ENCODE results near the gene IFNA16. TPM values are rescaled to one million over a fixed set of nuclear protein-coding genes. Genes with fewer than 3 reads are reported as not detected.
A peak's percentile ranks its signal among the peaks of the same experiment; 100 is the strongest.
"Not testable (repeated sequence)": the region's sequence is repeated elsewhere in the genome, so short reads cannot be mapped to it uniquely, and the experiment has no call there.

Gene IFNA16
- total RNA-seq, 4 donors from 2014 or later = not detected

DNA sequence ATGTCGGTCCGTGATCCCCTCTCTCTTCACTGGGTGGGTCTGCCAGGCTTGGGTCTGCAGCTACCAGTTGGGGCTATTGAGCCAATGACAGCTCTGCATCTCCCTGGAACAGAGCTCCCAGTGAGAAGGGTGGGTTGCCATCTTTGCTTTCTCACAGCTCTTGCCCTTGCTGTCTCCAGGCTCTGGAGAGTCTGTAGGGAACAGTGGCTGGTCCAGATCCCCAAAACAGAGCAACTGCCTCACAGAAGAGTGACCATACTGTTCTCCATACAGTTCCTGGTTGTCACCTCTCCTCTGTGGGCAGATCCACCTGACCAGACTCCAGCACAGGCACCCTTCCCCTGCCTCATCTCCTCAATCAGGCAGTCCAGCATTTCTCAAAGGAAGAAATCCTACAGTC is 16.1 kb upstream of the IFNA16 start:
- Histone ChIP-seq H3K4me1 (no peaks in the 10 kb centered on the region), H3K9me3 (no peaks in the 10 kb centered on the region), H3K27ac (no peak overlapping the region), H3K27me3 (no peaks in the 10 kb centered on the region), H3K36me3 (no peaks in the 10 kb centered on the region), H3K4me3 (no peak overlapping the region)
- DNase-seq (ENCODE audit: low spot score in 2 of 2) = no peak
- 100% methylated on average over 1 of the region's 2 CpGs for WGBS
- TF ChIP-seq POLR2A (IDR thresholded peaks at IDR 0.05) (no peak), POLR2AphosphoS5 (IDR thresholded peaks at IDR 0.05) (no peak), EP300 (IDR thresholded peaks at IDR 0.05) (no peak)
- TF ChIP-seq, protein P1, sequence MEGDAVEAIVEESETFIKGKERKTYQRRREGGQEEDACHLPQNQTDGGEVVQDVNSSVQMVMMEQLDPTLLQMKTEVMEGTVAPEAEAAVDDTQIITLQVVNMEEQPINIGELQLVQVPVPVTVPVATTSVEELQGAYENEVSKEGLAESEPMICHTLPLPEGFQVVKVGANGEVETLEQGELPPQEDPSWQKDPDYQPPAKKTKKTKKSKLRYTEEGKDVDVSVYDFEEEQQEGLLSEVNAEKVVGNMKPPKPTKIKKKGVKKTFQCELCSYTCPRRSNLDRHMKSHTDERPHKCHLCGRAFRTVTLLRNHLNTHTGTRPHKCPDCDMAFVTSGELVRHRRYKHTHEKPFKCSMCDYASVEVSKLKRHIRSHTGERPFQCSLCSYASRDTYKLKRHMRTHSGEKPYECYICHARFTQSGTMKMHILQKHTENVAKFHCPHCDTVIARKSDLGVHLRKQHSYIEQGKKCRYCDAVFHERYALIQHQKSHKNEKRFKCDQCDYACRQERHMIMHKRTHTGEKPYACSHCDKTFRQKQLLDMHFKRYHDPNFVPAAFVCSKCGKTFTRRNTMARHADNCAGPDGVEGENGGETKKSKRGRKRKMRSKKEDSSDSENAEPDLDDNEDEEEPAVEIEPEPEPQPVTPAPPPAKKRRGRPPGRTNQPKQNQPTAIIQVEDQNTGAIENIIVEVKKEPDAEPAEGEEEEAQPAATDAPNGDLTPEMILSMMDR (IDR thresholded peaks at IDR 0.05) = no peak

DNA sequence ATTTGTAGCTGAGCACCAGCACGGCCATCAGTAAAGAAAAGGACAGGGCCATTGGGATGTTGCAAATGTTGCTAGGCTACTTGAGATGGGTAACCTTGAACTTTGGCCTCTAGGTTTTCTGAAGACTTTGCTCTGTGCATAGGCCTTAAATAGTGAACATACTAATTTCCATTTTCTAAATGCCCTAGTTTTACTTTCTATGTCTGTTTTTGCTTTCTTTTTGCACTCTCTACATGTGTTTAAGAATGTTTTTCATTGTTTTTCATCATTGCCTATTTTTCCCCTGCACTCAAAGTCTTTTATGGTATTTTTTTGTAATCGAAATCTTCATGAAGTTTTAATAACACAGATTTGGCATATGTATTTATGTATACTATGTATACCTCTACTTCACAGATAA is 11.0 kb upstream of the IFNA16 start, which contains the start of gene IFNA17:
Gene IFNA17 (minus strand): TSS at position 101 of the 400 bp plus-strand sequence. CDS start 49 bp downstream, at position 52.
- Histone ChIP-seq H3K4me3 (no peak within 1 kb of the TSS), H3K36me3 (no peaks in the 10 kb centered on the region), H3K9me3 (no peaks in the 10 kb centered on the region), H3K27ac (no peak within 1 kb of the TSS), H3K27me3 (no peaks in the 10 kb centered on the region), H3K4me1 (no peaks in the 10 kb centered on the region)
- WGBS = 78% methylated on average over 2 of the region's 2 CpGs
- TF ChIP-seq POLR2A (IDR thresholded peaks at IDR 0.05) (no peak), POLR2AphosphoS5 (IDR thresholded peaks at IDR 0.05) (no peak), EP300 (IDR thresholded peaks at IDR 0.05) (no peak)
- TF ChIP-seq, protein P1 (IDR thresholded peaks at IDR 0.05) = no peak
- DNase-seq (ENCODE audit: low spot score in 2 of 2) = no peak

DNA sequence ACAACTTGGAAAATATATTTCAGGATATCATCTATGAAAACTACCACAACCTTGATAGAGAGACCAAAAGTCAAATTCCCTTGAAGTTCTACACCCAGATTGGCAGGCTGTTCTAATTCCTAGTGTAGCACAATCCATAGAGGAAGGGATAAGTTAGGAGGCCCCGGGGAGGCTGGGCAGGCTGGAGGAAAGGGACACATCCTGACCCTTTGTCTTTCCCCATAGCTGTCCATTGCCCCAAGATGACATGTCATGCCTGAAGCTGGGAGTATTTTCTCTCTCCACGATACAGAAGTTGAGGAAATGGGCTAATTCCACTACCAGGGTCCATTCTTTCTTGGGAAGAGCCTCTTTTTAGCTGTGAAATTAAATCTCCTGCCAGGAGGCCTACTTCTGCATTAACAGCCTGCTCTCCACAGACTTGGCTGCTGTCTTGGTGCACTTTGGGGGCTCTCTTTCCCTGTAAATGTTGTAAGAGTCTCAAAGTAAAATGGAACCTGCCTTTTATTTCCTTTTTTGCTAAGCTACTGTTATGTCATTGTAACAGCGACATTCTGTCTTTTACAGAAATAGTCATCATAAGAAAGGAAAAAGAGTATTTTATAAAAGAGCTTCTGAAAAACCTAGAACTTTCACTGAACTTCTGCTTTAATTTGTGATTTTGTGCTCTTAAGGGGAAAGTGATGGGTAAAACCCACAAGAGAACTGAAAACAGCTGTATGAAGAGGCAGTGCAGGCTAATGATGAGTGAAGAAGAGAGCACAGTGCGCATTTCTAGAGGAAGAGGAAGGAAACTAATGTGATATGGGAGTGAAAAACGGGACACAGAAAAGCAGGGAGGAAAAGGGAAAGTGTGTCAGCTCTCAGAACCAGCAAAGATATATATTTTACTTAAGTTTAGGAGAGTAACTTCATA is 3.4 kb downstream of the IFNA16 start:
- H3K9me3 ChIP-seq; DNase-seq (ENCODE audit: low spot score in 2 of 2): not testable (repeated sequence)
- 40% methylated on average over 5 of the region's 5 CpGs for WGBS

GRCh38 chr9:21212160-21212559 is 5.0 kb downstream of the IFNA16 start:
- not testable (repeated sequence) for H3K9me3 ChIP-seq, H3K27me3 ChIP-seq, H3K36me3 ChIP-seq, H3K4me3 ChIP-seq, H3K4me1 ChIP-seq, H3K27ac ChIP-seq
- 82% methylated on average over 1 of the region's 2 CpGs for WGBS
- peak in 1 of 2 donors; percentile 24 for DNase-seq (ENCODE audit: low spot score in 2 of 2)

More for the DNA sequence above, 3.4 kb downstream of the IFNA16 start:
- not testable (repeated sequence) for H3K4me3 ChIP-seq, H3K27me3 ChIP-seq, H3K27ac ChIP-seq, H3K4me1 ChIP-seq, H3K36me3 ChIP-seq

DNA sequence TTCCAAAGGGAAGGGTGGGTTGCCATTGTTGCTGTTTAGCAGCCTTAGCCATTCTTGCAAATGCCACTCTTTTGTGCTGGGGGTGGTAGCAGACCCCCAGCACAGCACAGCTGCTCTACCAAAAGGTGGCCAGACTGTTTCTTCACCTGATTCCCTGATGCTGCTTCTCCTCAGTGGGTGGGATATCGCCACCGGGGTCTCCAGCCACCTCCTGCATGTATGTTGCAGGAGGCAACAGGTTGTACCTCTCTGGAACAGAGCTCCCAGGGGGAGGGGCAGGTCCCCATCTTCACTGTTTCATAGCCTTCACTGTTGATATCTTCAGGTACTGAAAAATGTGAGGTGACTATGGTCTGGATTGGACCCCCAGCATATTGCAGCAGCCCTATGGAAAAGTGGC is 6.3 kb downstream of the IFNA16 start:
- H3K4me1 ChIP-seq; H3K36me3 ChIP-seq; DNase-seq (ENCODE audit: low spot score in 2 of 2); H3K27ac ChIP-seq; H3K27me3 ChIP-seq; H3K9me3 ChIP-seq; H3K4me3 ChIP-seq: not testable (repeated sequence)
- WGBS = no CpG with 5 or more reads among the region's 2 CpGs

DNA sequence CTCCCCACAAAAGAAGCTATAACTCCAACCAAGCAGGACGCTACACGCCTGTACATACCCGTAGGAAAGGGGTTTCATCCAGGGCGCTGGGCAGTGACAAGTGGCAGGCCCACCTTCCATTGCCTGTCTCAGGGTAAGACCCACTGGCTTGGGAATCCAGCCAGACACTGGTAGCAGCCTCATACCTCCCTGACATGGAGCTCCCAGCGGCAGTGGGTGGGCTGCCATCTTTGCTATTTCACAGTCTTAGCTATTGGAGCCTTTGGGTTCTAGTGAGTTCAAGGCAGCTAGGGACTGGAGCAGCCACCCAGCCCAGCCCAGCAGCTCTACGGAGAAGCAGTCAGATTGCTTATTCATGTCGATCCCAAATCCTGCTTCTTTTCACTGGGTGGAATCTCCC is 6.8 kb downstream of the IFNA16 start:
- Histone ChIP-seq H3K27ac (no peak overlapping the region), H3K4me3 (no peak overlapping the region), H3K4me1 (no peaks in the 10 kb centered on the region), H3K27me3 (no peaks in the 10 kb centered on the region), H3K9me3 (no peaks in the 10 kb centered on the region), H3K36me3 (no peaks in the 10 kb centered on the region)
- TF ChIP-seq EP300 (IDR thresholded peaks at IDR 0.05) (no peak), POLR2AphosphoS5 (IDR thresholded peaks at IDR 0.05) (no peak), POLR2A (IDR thresholded peaks at IDR 0.05) (no peak)
- TF ChIP-seq, protein P1 (IDR thresholded peaks at IDR 0.05) = no peak
- peak; percentile 27 to 55 for DNase-seq (ENCODE audit: low spot score in 2 of 2)
- 96% methylated on average over 7 of the region's 7 CpGs for WGBS

- H3K4me1 ChIP-seq, H3K4me3 ChIP-seq: not testable (repeated sequence)
These were observed 10.1 kb downstream of the IFNA16 start, which contains the start of gene IFNA10 for GRCh38 chr9:21207043-21207442. TSS of gene IFNA10 (minus strand) at chr9:21207143. CDS start at chr9:21207097, 46 bp downstream.

More at GRCh38 chr9:21207043-21207442, 10.1 kb downstream of the IFNA16 start, which contains the start of gene IFNA10:
- H3K27me3 ChIP-seq; DNase-seq (ENCODE audit: low spot score in 2 of 2); H3K27ac ChIP-seq; H3K36me3 ChIP-seq; H3K9me3 ChIP-seq: not testable (repeated sequence)
- WGBS = 89% methylated on average over 3 of the region's 3 CpGs
